ENCODE data around the gene SCNN1G.

DNA sequence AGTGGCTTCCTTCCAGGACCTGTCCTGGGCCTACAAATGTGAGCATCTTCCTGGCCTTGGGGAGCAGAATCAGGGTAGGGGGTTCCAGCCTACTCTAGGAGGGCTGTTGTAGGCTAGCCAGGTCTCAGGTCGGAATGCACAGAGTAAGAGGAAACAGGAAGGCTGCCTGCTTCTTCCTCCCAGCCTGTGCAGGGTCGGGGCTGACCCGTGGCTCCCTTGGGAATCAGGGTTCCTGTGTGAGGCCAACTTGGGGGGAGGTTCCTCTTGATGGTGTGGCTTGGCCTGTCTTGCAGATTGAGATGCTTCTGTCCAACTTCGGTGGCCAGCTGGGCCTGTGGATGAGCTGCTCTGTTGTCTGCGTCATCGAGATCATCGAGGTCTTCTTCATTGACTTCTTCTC lies 32.3 kb downstream of the SCNN1G start:
- TF ChIP-seq, protein P1, sequence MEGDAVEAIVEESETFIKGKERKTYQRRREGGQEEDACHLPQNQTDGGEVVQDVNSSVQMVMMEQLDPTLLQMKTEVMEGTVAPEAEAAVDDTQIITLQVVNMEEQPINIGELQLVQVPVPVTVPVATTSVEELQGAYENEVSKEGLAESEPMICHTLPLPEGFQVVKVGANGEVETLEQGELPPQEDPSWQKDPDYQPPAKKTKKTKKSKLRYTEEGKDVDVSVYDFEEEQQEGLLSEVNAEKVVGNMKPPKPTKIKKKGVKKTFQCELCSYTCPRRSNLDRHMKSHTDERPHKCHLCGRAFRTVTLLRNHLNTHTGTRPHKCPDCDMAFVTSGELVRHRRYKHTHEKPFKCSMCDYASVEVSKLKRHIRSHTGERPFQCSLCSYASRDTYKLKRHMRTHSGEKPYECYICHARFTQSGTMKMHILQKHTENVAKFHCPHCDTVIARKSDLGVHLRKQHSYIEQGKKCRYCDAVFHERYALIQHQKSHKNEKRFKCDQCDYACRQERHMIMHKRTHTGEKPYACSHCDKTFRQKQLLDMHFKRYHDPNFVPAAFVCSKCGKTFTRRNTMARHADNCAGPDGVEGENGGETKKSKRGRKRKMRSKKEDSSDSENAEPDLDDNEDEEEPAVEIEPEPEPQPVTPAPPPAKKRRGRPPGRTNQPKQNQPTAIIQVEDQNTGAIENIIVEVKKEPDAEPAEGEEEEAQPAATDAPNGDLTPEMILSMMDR (IDR thresholded peaks at IDR 0.05): no peak
- TF ChIP-seq POLR2A (IDR thresholded peaks at IDR 0.05; ENCODE audit: low read depth) (no peak), POLR2AphosphoS5 (IDR thresholded peaks at IDR 0.05) (no peak), EP300 (IDR thresholded peaks at IDR 0.05) (no peak)

Data from esophagus muscularis mucosa (tissue), 4 donors.